Stimulated activated CD4-positive, alpha-beta T cell treated with anti-CD3 and anti-CD28 coated beads, Interleukin-1b, Interleukin-23, amount 100 ng/mL, for 48 hours (primary cell): Measurements from ENCODE around the gene FAM199X.
A peak's percentile ranks its signal among the peaks of the same experiment; 100 is the strongest.

Source experiments
- DNase-seq: peaks from one replicate; pipeline ENCODE4 v3.0.0-alpha.2; 2020

The FAM199X gene

GRCh38 chrX:104165894-104166734 is at the start of gene FAM199X:
Gene FAM199X (plus strand): TSS chrX:104166453. CDS start chrX:104166786, 333 bp downstream.
- peak; percentile 82 for DNase-seq

GRCh38 chrX:104117759-104118158 is 48.5 kb upstream of the FAM199X start:
- DNase-seq: no peak

GRCh38 chrX:104118765-104119164 is 47.5 kb upstream of the FAM199X start:
- DNase-seq: no peak

GRCh38 chrX:104122829-104123228 is 43.4 kb upstream of the FAM199X start:
- DNase-seq: no peak

- no peak for DNase-seq
These were observed 39.4 kb upstream of the FAM199X start for GRCh38 chrX:104126856-104127255.

- no peak for DNase-seq
These were observed 35.4 kb upstream of the FAM199X start for GRCh38 chrX:104130808-104131207.

- DNase-seq: no peak
These were observed 31.5 kb upstream of the FAM199X start for GRCh38 chrX:104134583-104135261.

GRCh38 chrX:104135677-104136076 is 30.6 kb upstream of the FAM199X start:
- DNase-seq: no peak

GRCh38 chrX:104136241-104137019 is 29.8 kb upstream of the FAM199X start:
- DNase-seq: peak; percentile 28

GRCh38 chrX:104137496-104137895 is 28.8 kb upstream of the FAM199X start:
- DNase-seq: no peak

- no peak for DNase-seq
These were observed 25.0 kb upstream of the FAM199X start for GRCh38 chrX:104141087-104141760.

- DNase-seq: no peak
These were observed 15.2 kb upstream of the FAM199X start for GRCh38 chrX:104151037-104151436.

GRCh38 chrX:104156630-104157529 is 9.4 kb upstream of the FAM199X start, which contains the start of gene SLC25A53:
Gene SLC25A53 (minus strand): TSS chrX:104157009. CDS start chrX:104105257, 51,752 bp downstream.
- peak; percentile 77 for DNase-seq

- no peak for DNase-seq
These were observed 633 bp downstream of the FAM199X start for GRCh38 chrX:104166735-104167436.

GRCh38 chrX:104168127-104168526 is 1.9 kb downstream of the FAM199X start:
- no peak for DNase-seq

- DNase-seq: no peak
These were observed 5.9 kb downstream of the FAM199X start for GRCh38 chrX:104172121-104172520.

- DNase-seq: no peak
These were observed 6.5 kb downstream of the FAM199X start for GRCh38 chrX:104172788-104173187.

GRCh38 chrX:104173841-104174240 is 7.6 kb downstream of the FAM199X start:
- no peak for DNase-seq

- DNase-seq: no peak
These were observed 17.4 kb downstream of the FAM199X start for GRCh38 chrX:104183685-104184084.

- DNase-seq: no peak
These were observed 21.7 kb downstream of the FAM199X start for GRCh38 chrX:104187931-104188330.

GRCh38 chrX:104189837-104190236 is 23.6 kb downstream of the FAM199X start:
- no peak for DNase-seq
